K562 (cell line): ENCODE data around the gene PLEKHA7. TPM values are rescaled to one million over a fixed set of nuclear protein-coding genes. Genes with fewer than 3 reads are reported as not detected.
A peak's percentile ranks its signal among the peaks of the same experiment; 100 is the strongest.

ENCODE experiments used
- CCAR2 ChIP-seq: fragments of 200-400 bp; formaldehyde crosslinking; IDR thresholded peaks from 2 replicates; pipeline ENCODE4 v1.6.1; 2017; ENCODE audit warnings: mild to moderate bottlenecking, low read depth, low read length
- CEBPZ ChIP-seq: fragments of 150-350 bp; IDR thresholded peaks from 2 replicates; pipeline ENCODE4 v1.6.1; 2014; ENCODE audit warnings: low read depth, mild to moderate bottlenecking, low read length, borderline replicate concordance
- CHD4 ChIP-seq: fragments of 200-600 bp; sonication (generic); IDR thresholded peaks from 3 replicates; pipeline ENCODE4 v1.6.1; 2012; ENCODE audit warnings: low read depth, mild to moderate bottlenecking, mixed read lengths, low read length, inconsistent platforms; ENCODE audit not compliant: insufficient read depth, insufficient replicate concordance, poor library complexity, severe bottlenecking
- EP300 ChIP-seq: IDR thresholded peaks from 2 replicates; pipeline ENCODE4 v1.6.1; 2012; ENCODE audit warnings: low read length, improper control_type of control experiment
- ETV5 ChIP-seq: sonication (generic); formaldehyde crosslinking; IDR thresholded peaks from 2 replicates; pipeline ENCODE4 v1.4.0; 2020; ENCODE audit warnings: low read depth, mild to moderate bottlenecking, missing genetic modification reagents
- ILK ChIP-seq: fragments of 450-650 bp; IDR thresholded peaks from 2 replicates; pipeline ENCODE4 v1.6.1; 2016; ENCODE audit warnings: missing genetic modification characterization, low read depth, mild to moderate bottlenecking, missing compliant biosample characterization, moderate library complexity, borderline replicate concordance
- MBD2 ChIP-seq: sonication (generic); IDR thresholded peaks from 2 replicates; pipeline ENCODE4 v1.6.1; 2016; ENCODE audit warnings: low read depth, borderline replicate concordance
- MEF2D ChIP-seq: conservative IDR thresholded peaks from 2 replicates; pipeline ENCODE4 v1.6.1; 2016; ENCODE audit warnings: low read depth, missing genetic modification characterization, missing compliant biosample characterization
- NCOA2 ChIP-seq, 2 experiments: fragments of 450-650 bp; IDR thresholded peaks; 2 replicates each; pipeline ENCODE4 v1.6.1; 2018; ENCODE audit warnings: mild to moderate bottlenecking in 2 of 2, moderate library complexity in 1 of 2; ENCODE audit not compliant: partially characterized antibody in 2 of 2
- NKRF ChIP-seq: fragments of 450-650 bp; IDR thresholded peaks from 2 replicates; pipeline ENCODE4 v1.6.1; 2016; ENCODE audit warnings: borderline replicate concordance
- PHF21A ChIP-seq: fragments of 450-650 bp; IDR thresholded peaks from 2 replicates; pipeline ENCODE4 v1.6.1; 2017; ENCODE audit warnings: low read depth, borderline replicate concordance
- RFX1 ChIP-seq: fragments of 450-650 bp; IDR thresholded peaks from 2 replicates; pipeline ENCODE4 v1.6.1; 2016; ENCODE audit warnings: mild to moderate bottlenecking, moderate library complexity
- SAFB ChIP-seq: fragments of 200-400 bp; formaldehyde crosslinking; IDR thresholded peaks from 2 replicates; pipeline ENCODE4 v1.6.1; 2017; ENCODE audit warnings: low read depth, low read length, borderline replicate concordance
- STAT5B ChIP-seq: fragments of 250-450 bp; sonication (Bioruptor Pico); IDR thresholded peaks from 2 replicates; pipeline ENCODE4 v1.8.0; 2021; ENCODE audit warnings: mild to moderate bottlenecking, inconsistent platforms
- TARDBP ChIP-seq: fragments of 450-650 bp; IDR thresholded peaks from 2 replicates; pipeline ENCODE4 v1.6.1; 2016
- TEAD1 ChIP-seq, 2 experiments: fragments of 450-650 bp in 1 of 2; sonication (generic) in 1 of 2; formaldehyde crosslinking; IDR thresholded peaks; 2 replicates each; pipeline versions ENCODE4 v1.4.0 to v1.8.0; 2020 to 2022; ENCODE audit warnings: mild to moderate bottlenecking in 2 of 2, missing genetic modification reagents in 1 of 2
- USF2 ChIP-seq: sonication (generic); formaldehyde crosslinking; IDR thresholded peaks from 2 replicates; pipeline ENCODE4 v1.5.0; 2020; ENCODE audit warnings: missing genetic modification reagents
- ZNF232 ChIP-seq: sonication (generic); formaldehyde crosslinking; IDR thresholded peaks from 2 replicates; pipeline ENCODE4 v1.8.0; 2022; ENCODE audit warnings: mild to moderate bottlenecking, missing genetic modification reagents
- ZNF507 ChIP-seq: conservative IDR thresholded peaks from 2 replicates; pipeline ENCODE4 v1.6.1; 2017; ENCODE audit warnings: missing genetic modification characterization, missing compliant biosample characterization
- ZNF655 ChIP-seq: fragments of 250-450 bp; sonication (Bioruptor Pico); IDR thresholded peaks from 2 replicates; pipeline ENCODE4 v1.5.0; 2021
- polyA plus RNA-seq, 8 experiments: library from polyadenylated mRNA; depleted of rRNA in 4 of 8; stranded (reverse) in 5 of 8; unstranded in 3 of 8; fragments of >200 nt; fragmentation: Nextera tagmentation in 2 of 8; fragmentation: Illumina TruSeq in 1 of 8; extraction: Ambion mirVana in 2 of 8; extraction: Trizol in 1 of 8; gene quantifications; 2 replicates each; pipeline versions ENCODE4 v1.2.1 to v1.2.3, GENCODE V29; 2011 to 2014; ENCODE audit warnings: inconsistent platforms in 1 of 8, missing spikeins in 1 of 8
- total RNA-seq, 7 experiments: library from RNA; depleted of rRNA in 6 of 7; stranded (reverse); fragments of >200 nt in 6 of 7; fragmentation: Illumina TruSeq in 2 of 7; extraction: Trizol in 2 of 7; gene quantifications; 2 replicates each; pipeline versions ENCODE4 v1.2.1 to v1.2.3, GENCODE V29; 2011 to 2021; ENCODE audit warnings: low replicate concordance in 1 of 7
- TF ChIP-seq, protein P1 (sequence below): sonication (generic); formaldehyde crosslinking; IDR thresholded peaks from 2 replicates; pipeline ENCODE4 v1.8.0; 2022; ENCODE audit warnings: missing genetic modification reagents, mild to moderate bottlenecking, borderline replicate concordance

Gene PLEKHA7
- total and polyA plus RNA-seq, 9 of the 15 experiments (the other 6 are each of a cell fraction or from before 2014, with no cell fraction given), result 0.06 to 0.77 (median 0.20) TPM; not detected in 1

DNA sequence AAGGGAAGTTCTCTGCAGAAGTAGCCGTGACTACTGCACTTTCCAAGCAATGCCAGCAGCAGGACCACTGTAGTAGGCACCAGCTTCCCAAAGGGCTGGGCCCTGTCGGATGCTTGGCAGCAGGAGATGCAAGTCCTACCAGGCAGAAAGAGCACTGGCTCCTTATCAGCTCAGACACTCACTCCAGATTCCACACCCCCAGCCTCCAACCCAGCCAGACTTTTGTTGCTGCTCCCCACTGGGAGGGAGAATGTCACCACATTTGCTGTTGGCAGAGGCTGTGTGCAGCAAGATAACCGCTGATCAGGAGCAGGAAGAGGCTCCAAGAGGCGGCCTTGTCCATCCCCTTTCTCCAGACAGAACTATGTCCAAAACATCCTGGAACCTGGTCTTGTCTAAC is 157.0 kb downstream of the PLEKHA7 start (continued):
- TF ChIP-seq ZNF655 (CRISPR knock-in tag) (no peak), RFX1 (no peak), TEAD1 (CRISPR knock-in tag; IDR thresholded peaks at IDR 0.05) (peak in 1 of 2 experiments; percentile 64; a peak in 2 of 4 replicates), ETV5 (CRISPR knock-in tag) (no peak), PHF21A (no peak), ZNF507 (tag) (no peak), NKRF (no peak), MEF2D (tag) (0 out of 2 replicates have a peak, but pooled peaks have one; percentile 27), SAFB (no peak), CHD4 (no peak), ILK (no peak), STAT5B (CRISPR knock-in tag) (no peak), CCAR2 (no peak), CEBPZ (no peak), USF2 (CRISPR knock-in tag) (no peak), NCOA2 (IDR thresholded peaks at IDR 0.05; ENCODE audit: partially characterized antibody in 2 of 2) (no peak), MBD2 (peak; percentile 55; the same call in 1 of the 2 replicates), ZNF232 (no peak), TARDBP (no peak), EP300 (peak; percentile 85; the same call in 1 of the 2 replicates)
- TF ChIP-seq, protein P1, sequence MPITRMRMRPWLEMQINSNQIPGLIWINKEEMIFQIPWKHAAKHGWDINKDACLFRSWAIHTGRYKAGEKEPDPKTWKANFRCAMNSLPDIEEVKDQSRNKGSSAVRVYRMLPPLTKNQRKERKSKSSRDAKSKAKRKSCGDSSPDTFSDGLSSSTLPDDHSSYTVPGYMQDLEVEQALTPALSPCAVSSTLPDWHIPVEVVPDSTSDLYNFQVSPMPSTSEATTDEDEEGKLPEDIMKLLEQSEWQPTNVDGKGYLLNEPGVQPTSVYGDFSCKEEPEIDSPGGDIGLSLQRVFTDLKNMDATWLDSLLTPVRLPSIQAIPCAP (CRISPR knock-in tag), result no peak
